ENCODE measurements around the gene ZNF71.

The ZNF71 gene

GRCh38 chr19:56594783-56595547 is at the start of gene ZNF71:
Gene ZNF71, plus strand, starts transcription at chr19:56595302. Its CDS starts 6,257 bp downstream, at chr19:56601559.
- peak; percentile 24 for DNase-seq

GRCh38 chr19:56547535-56547934 is 47.6 kb upstream of the ZNF71 start:
- no peak for DNase-seq

- no peak for DNase-seq
These were observed 40.7 kb upstream of the ZNF71 start for GRCh38 chr19:56554272-56554869.

GRCh38 chr19:56562766-56563165 is 32.3 kb upstream of the ZNF71 start:
- DNase-seq: no peak

- DNase-seq: no peak
These were observed 28.2 kb upstream of the ZNF71 start for GRCh38 chr19:56566904-56567273.

- DNase-seq: peak; percentile 3
These were observed 27.6 kb upstream of the ZNF71 start, which contains the start of gene ZNF470 for GRCh38 chr19:56567274-56568120. Gene ZNF470, plus strand, starts transcription at chr19:56567468. Its CDS starts 2,844 bp downstream, at chr19:56570312.

- no peak for DNase-seq
These were observed 22.5 kb upstream of the ZNF71 start for GRCh38 chr19:56572589-56572988.

- DNase-seq: no peak
These were observed 21.2 kb upstream of the ZNF71 start for GRCh38 chr19:56573914-56574313.

- DNase-seq: no peak
These were observed 17.1 kb upstream of the ZNF71 start for GRCh38 chr19:56577719-56578602.

GRCh38 chr19:56594446-56594782 is 688 bp upstream of the ZNF71 start:
- DNase-seq: no peak

GRCh38 chr19:56595548-56595899 is 422 bp downstream of the ZNF71 start:
- no peak for DNase-seq

GRCh38 chr19:56596676-56597075 is 1.6 kb downstream of the ZNF71 start:
- DNase-seq: no peak

GRCh38 chr19:56597696-56598095 is 2.6 kb downstream of the ZNF71 start:
- no peak for DNase-seq

- no peak for DNase-seq
These were observed 6.3 kb downstream of the ZNF71 start for GRCh38 chr19:56601375-56601774.

- DNase-seq: no peak
These were observed 8.7 kb downstream of the ZNF71 start for GRCh38 chr19:56603829-56604228.

- DNase-seq: no peak
These were observed 13.3 kb downstream of the ZNF71 start for GRCh38 chr19:56608274-56608964.

GRCh38 chr19:56611288-56611687 is 16.2 kb downstream of the ZNF71 start:
- DNase-seq: no peak

- no peak for DNase-seq
These were observed 17.6 kb downstream of the ZNF71 start for GRCh38 chr19:56612737-56613136.

GRCh38 chr19:56613639-56614038 is 18.5 kb downstream of the ZNF71 start:
- no peak for DNase-seq

- DNase-seq: no peak
These were observed 22.4 kb downstream of the ZNF71 start for GRCh38 chr19:56617531-56617930.

- no peak for DNase-seq
These were observed 24.0 kb downstream of the ZNF71 start for GRCh38 chr19:56619121-56619520.

GRCh38 chr19:56622374-56622773 is 27.3 kb downstream of the ZNF71 start:
- no peak for DNase-seq

Data from NCI-H2081 treated with DMSO at 0.1 percent for 48 hours (cell line).